Jurkat, Clone E6-1 (cell line): ENCODE results near the gene SECTM1.

Source experiments
- DNase-seq: peaks from one replicate; pipeline ENCODE4 v3.0.0-alpha.2; 2011; ENCODE audit warnings: low read depth, low spot score
- H3K4me3 ChIP-seq: 2 replicates; pipeline ENCODE4 v1.5.1; 2011; ENCODE audit warnings: mild to moderate bottlenecking, low read length, control low read depth, moderate library complexity

Gene SECTM1

GRCh38 chr17:82319619-82320062 is 13.9 kb downstream of the SECTM1 start:
- DNase-seq, result no peak
- H3K4me3 ChIP-seq, result no peak overlapping the region

GRCh38 chr17:82318772-82319606 is 14.6 kb downstream of the SECTM1 start:
- no peak for DNase-seq
- H3K4me3 ChIP-seq, result no peak overlapping the region

DNA sequence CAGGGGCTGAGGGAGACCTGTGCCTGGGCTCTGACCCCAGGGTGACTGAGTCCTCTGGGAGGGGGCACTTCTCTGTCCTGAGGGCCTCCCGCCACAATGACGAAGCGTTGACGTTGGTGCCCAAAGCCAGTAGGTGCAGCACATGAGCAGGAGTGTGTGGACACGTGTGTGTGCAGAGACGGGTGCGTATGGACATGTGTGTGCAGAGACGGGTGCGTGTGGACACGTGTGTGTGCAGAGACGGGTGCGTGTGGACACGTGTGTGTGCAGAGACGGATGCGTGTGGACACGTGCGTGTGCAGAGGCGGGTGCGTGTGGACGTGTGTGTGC is 15.4 kb downstream of the SECTM1 start:
- no peak overlapping the region for H3K4me3 ChIP-seq
- no peak for DNase-seq

DNA sequence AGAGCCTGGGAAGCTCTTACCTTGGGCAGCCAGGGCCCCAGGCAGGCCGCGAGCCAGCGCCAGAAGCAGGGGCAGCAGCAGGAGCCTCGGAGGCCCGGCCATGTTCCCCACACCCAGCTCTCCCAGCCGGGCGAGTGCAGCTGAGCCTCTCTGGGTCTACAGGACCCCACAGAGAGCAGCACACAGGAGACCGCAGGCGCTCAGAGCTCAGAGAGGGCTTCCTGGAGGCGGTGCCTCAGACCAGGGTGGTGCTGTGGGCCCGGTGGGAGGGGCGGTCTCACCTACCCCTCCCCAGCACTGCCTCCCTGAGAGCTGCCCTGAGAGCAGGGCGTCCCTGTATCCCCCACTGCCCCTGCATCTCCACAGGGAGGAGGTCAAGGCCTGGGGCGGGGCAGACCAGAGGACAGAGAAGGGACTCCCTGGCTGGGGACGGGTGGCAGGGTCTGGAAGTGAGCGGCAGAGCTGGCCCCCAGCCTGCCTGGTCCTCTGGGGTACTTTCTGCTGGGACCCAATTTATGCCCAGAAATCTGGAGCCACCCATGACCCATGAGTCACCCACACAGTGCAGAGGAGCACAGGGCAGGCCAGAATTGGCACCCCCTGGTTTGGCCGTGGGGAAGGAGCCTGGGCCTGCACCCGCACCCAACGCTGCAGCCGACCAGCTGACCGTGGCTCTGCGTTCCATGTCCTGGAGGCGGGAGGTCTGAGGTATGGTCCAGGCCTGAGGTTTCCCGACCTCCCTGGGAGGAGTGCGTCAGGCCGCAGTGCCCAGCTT is 16.0 kb downstream of the SECTM1 start, which contains the start of gene CD7:
Gene CD7 (minus strand): TSS at position 215 of the 775 bp plus-strand sequence. CDS start 113 bp downstream, at position 102.
- peak within 1 kb of the TSS; percentile 68 for H3K4me3 ChIP-seq
- DNase-seq, result peak; percentile 83

DNA sequence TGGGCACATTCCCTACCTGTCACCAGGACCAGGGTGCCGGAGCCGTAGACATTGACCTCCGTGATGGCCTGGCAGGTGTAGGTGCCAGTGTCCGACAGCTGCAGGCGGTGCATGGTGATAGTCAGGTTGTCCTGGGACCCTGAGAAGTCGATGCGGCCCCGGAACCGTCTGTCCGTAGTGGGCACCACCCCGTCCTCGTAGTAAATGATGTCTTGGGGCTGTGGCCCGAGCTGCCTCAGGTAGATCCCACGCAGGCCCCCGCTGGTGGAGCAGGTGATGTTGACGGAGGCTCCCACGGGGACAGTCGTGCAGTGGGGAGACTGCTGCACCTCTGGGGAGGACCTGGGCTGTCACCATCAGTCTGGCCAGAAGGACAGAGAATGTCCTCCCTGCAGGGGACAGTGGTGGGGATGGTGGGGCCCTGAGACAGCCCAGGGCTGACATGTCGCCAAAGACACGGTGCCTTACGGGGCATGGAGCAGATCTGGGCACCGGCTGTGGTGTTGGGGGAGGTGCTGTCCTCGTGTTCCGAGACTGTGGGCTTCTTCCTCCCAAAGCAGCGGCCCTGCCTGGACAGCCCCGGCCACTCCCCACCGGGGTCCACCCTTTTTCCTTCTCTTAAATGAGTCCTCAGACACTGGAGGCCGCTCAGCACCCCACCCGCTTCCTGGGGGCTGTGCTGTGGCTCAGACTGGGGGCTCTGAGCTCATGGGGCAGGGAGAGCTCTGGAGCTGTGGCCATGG is 16.7 kb downstream of the SECTM1 start:
- H3K4me3 ChIP-seq, result peak overlapping the region; percentile 68
- DNase-seq, result no peak

- DNase-seq, result no peak
- peak overlapping the region; percentile 68 for H3K4me3 ChIP-seq
Observed at GRCh38 chr17:82315703-82316358, 17.7 kb downstream of the SECTM1 start.

- DNase-seq, result no peak
- no peak overlapping the region for H3K4me3 ChIP-seq
Observed at GRCh38 chr17:82314727-82315605, 18.6 kb downstream of the SECTM1 start.

DNA sequence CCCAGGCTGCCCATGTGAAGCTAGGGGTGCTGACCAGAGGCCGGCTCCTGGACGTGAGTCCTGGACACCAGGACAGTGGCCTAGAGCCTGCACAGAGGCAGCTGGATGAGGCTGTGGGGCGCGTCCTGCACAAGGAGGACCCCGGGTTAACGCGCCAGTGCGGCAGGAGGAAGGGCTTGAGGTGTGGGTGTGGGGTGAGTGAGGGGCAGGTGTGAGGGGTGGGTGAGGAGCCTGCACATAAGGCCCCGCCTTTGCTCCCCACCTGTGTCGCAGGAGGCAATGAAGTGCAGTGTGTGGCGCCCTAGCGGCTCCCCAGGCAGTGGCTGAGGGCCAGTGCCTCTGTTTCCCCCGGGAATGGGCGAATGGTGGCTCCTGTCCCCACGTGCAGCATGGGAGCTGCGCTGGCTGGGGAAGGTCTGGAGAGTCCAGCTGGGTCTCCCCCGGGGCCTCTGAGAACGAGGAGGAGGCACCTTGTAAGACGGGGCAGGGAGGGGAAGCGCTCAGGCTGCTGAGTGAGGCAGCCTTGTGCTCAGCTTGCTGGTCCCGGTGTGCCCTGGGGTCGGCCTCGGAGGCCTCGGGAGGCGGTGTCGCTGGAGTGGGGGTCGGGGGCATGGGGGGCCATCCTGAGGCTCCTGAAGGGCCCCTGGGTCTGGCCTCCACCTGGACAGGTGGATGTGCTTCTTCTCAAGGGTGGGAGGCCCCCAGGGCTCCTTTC is 19.4 kb downstream of the SECTM1 start:
- H3K4me3 ChIP-seq, result no peak overlapping the region
- no peak for DNase-seq

GRCh38 chr17:82313195-82314011 is 20.2 kb downstream of the SECTM1 start:
- no peak overlapping the region for H3K4me3 ChIP-seq
- no peak for DNase-seq

- H3K4me3 ChIP-seq, result no peak overlapping the region
Observed at GRCh38 chr17:82311971-82312370, 21.6 kb downstream of the SECTM1 start.

GRCh38 chr17:82310877-82311276 is 22.7 kb downstream of the SECTM1 start:
- DNase-seq, result no peak
- H3K4me3 ChIP-seq, result no peak overlapping the region

More at GRCh38 chr17:82311971-82312370, 21.6 kb downstream of the SECTM1 start:
- DNase-seq, result no peak

GRCh38 chr17:82309656-82310570 is 23.7 kb downstream of the SECTM1 start:
- no peak for DNase-seq

DNA sequence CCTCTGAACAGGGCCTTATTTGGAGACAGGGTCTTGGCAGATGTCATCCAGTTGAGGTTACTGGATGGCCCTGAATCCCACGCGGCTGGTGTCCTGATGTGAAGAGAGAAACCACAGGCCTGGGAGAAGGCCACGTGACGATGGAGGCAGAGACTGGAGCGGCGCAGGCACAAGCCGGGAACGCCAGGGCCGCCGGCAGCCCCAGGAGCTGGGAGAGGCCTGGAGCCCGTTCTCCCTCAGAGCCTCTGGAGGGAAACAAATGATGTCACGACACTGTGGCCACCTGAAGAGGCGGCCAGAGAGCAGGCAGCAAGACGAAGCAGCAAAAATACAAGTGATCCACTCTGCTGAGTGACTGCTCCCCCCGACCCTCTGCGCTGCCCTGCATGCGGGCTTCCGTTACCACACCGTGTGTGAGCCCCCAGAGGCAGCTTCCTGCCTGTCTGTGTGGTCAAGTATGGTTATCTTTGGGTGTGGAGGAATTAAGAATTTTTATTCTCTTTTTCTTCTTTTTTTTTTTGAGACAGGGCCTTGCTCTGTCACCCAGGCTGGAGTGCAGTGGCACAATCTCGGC is 27.8 kb downstream of the SECTM1 start:
- DNase-seq, result no peak
- H3K4me3 ChIP-seq, result no peak overlapping the region

More at GRCh38 chr17:82309656-82310570, 23.7 kb downstream of the SECTM1 start:
- no peak overlapping the region for H3K4me3 ChIP-seq

- H3K4me3 ChIP-seq, result no peak overlapping the region
Observed at GRCh38 chr17:82304826-82305726, 28.5 kb downstream of the SECTM1 start.

More at GRCh38 chr17:82304826-82305726, 28.5 kb downstream of the SECTM1 start:
- DNase-seq, result no peak
